ENCODE data around the gene ZNF562.
"Not testable (repeated sequence)": the region's sequence is repeated elsewhere in the genome, so short reads cannot be mapped to it uniquely, and the experiment has no call there.

Gene ZNF562

GRCh38 chr19:9674663-9675357 is at the start of gene ZNF562:
Gene ZNF562, minus strand, starts transcription at chr19:9675100. Its CDS starts 14,356 bp downstream, at chr19:9660744.
- FAIRE-seq = no peak

GRCh38 chr19:9724157-9724556 is 49.3 kb upstream of the ZNF562 start:
- no peak for FAIRE-seq

- FAIRE-seq = no peak
Measured at GRCh38 chr19:9721861-9722260, 47.0 kb upstream of the ZNF562 start.

GRCh38 chr19:9720541-9720940 is 45.6 kb upstream of the ZNF562 start:
- no peak for FAIRE-seq

GRCh38 chr19:9711815-9712214 is 36.9 kb upstream of the ZNF562 start:
- no peak for FAIRE-seq

GRCh38 chr19:9709305-9709704 is 34.4 kb upstream of the ZNF562 start:
- no peak for FAIRE-seq

- no peak for FAIRE-seq
Measured at GRCh38 chr19:9705836-9706235, 30.9 kb upstream of the ZNF562 start.

- FAIRE-seq = no peak
Measured at GRCh38 chr19:9702186-9702585, 27.3 kb upstream of the ZNF562 start.

GRCh38 chr19:9700229-9700981 is 25.5 kb upstream of the ZNF562 start:
- FAIRE-seq = no peak

- not testable (repeated sequence) for FAIRE-seq
Measured at GRCh38 chr19:9690301-9690700, 15.4 kb upstream of the ZNF562 start.

- FAIRE-seq = not testable (repeated sequence)
Measured at GRCh38 chr19:9679996-9680395, 5.1 kb upstream of the ZNF562 start.

GRCh38 chr19:9675358-9675901 is 530 bp upstream of the ZNF562 start:
- not testable (repeated sequence) for FAIRE-seq

- FAIRE-seq = no peak
Measured at GRCh38 chr19:9673912-9674662, 813 bp downstream of the ZNF562 start.

GRCh38 chr19:9672893-9673292 is 2.0 kb downstream of the ZNF562 start:
- no peak for FAIRE-seq

- no peak for FAIRE-seq
Measured at GRCh38 chr19:9671655-9672054, 3.2 kb downstream of the ZNF562 start.

GRCh38 chr19:9668544-9668943 is 6.4 kb downstream of the ZNF562 start:
- FAIRE-seq = no peak

GRCh38 chr19:9667898-9668297 is 7.0 kb downstream of the ZNF562 start:
- FAIRE-seq = no peak

GRCh38 chr19:9658769-9659168 is 16.1 kb downstream of the ZNF562 start:
- FAIRE-seq = no peak

- not testable (repeated sequence) for FAIRE-seq
Measured at GRCh38 chr19:9653066-9653555, 21.8 kb downstream of the ZNF562 start.

- not testable (repeated sequence) for FAIRE-seq
Measured at GRCh38 chr19:9651464-9651863, 23.4 kb downstream of the ZNF562 start.

- no peak for FAIRE-seq
Measured at GRCh38 chr19:9650345-9650744, 24.6 kb downstream of the ZNF562 start.

GRCh38 chr19:9645472-9645871 is 29.4 kb downstream of the ZNF562 start:
- no peak for FAIRE-seq

- FAIRE-seq = no peak
Measured at GRCh38 chr19:9644472-9644871, 30.4 kb downstream of the ZNF562 start.
